GM20431 (cell line): ENCODE data around the gene ENTPD5.

Experiments used
- in situ Hi-C: fragments of 300-500 bp; cut with MseI, MboI; formaldehyde crosslinking; loops from one replicate; pipeline ENCODE4 v1.15.0; 2020; ENCODE audit warnings: low sequenced_read_pairs; ENCODE audit not compliant: unreplicated experiment

Gene ENTPD5

GRCh38 chr14:74018586-74019407 lies at the start of gene ENTPD5, which contains the start of gene BBOF1:
Gene ENTPD5, minus strand, starts transcription at chr14:74019288. Its CDS starts 31,186 bp downstream, at chr14:73988102.
Gene BBOF1, plus strand, starts transcription at chr14:74019349. Its CDS starts 130 bp downstream, at chr14:74019479.
- in situ Hi-C loops = no loop called here

GRCh38 chr14:74065746-74066575 lies 46.9 kb upstream of the ENTPD5 start:
- in situ Hi-C loops = no loop called here

- in situ Hi-C loops = no loop called here
Measured at GRCh38 chr14:74064883-74065282, 45.8 kb upstream of the ENTPD5 start.

- in situ Hi-C loops = no loop called here
Measured at GRCh38 chr14:74064426-74064825, 45.3 kb upstream of the ENTPD5 start.

- in situ Hi-C loops = no loop called here
Measured at GRCh38 chr14:74062809-74063150, 43.7 kb upstream of the ENTPD5 start.

GRCh38 chr14:74049876-74050495 lies 30.9 kb upstream of the ENTPD5 start:
- in situ Hi-C loops = no loop called here

GRCh38 chr14:74048281-74048680 lies 29.2 kb upstream of the ENTPD5 start:
- in situ Hi-C loops = no loop called here

- in situ Hi-C loops = no loop called here
Measured at GRCh38 chr14:74045522-74045921, 26.4 kb upstream of the ENTPD5 start.

- in situ Hi-C loops = no loop called here
Measured at GRCh38 chr14:74042296-74042695, 23.2 kb upstream of the ENTPD5 start.

- in situ Hi-C loops = no loop called here
Measured at GRCh38 chr14:74038020-74038859, 19.2 kb upstream of the ENTPD5 start.

GRCh38 chr14:74035556-74035955 lies 16.5 kb upstream of the ENTPD5 start:
- in situ Hi-C loops = no loop called here

- in situ Hi-C loops = no loop called here
Measured at GRCh38 chr14:74034572-74034971, 15.5 kb upstream of the ENTPD5 start.

- in situ Hi-C loops = no loop called here
Measured at GRCh38 chr14:74029136-74029535, 10.0 kb upstream of the ENTPD5 start.

- in situ Hi-C loops = no loop called here
Measured at GRCh38 chr14:74022346-74022745, 3.3 kb upstream of the ENTPD5 start.

GRCh38 chr14:74019408-74020137 lies 485 bp upstream of the ENTPD5 start:
- in situ Hi-C loops = no loop called here

GRCh38 chr14:74018174-74018585 lies 908 bp downstream of the ENTPD5 start:
- in situ Hi-C loops = no loop called here

- in situ Hi-C loops = no loop called here
Measured at GRCh38 chr14:74015963-74016362, 3.1 kb downstream of the ENTPD5 start.

- in situ Hi-C loops = no loop called here
Measured at GRCh38 chr14:74015176-74015575, 3.9 kb downstream of the ENTPD5 start.

- in situ Hi-C loops = no loop called here
Measured at GRCh38 chr14:74014299-74014698, 4.8 kb downstream of the ENTPD5 start.
